NCI-H748 (cell line): ENCODE data around the gene PTPRG.
A peak's percentile ranks its signal among the peaks of the same experiment; 100 is the strongest.
"Not testable (repeated sequence)": the region's sequence is repeated elsewhere in the genome, so short reads cannot be mapped to it uniquely, and the experiment has no call there.

ENCODE experiments used
- DNase-seq: peaks from one replicate; lab custom pipeline; 2025; ENCODE audit not compliant: unreplicated experiment; lab: John Stamatoyannopoulos, UW

PTPRG gene

DNA sequence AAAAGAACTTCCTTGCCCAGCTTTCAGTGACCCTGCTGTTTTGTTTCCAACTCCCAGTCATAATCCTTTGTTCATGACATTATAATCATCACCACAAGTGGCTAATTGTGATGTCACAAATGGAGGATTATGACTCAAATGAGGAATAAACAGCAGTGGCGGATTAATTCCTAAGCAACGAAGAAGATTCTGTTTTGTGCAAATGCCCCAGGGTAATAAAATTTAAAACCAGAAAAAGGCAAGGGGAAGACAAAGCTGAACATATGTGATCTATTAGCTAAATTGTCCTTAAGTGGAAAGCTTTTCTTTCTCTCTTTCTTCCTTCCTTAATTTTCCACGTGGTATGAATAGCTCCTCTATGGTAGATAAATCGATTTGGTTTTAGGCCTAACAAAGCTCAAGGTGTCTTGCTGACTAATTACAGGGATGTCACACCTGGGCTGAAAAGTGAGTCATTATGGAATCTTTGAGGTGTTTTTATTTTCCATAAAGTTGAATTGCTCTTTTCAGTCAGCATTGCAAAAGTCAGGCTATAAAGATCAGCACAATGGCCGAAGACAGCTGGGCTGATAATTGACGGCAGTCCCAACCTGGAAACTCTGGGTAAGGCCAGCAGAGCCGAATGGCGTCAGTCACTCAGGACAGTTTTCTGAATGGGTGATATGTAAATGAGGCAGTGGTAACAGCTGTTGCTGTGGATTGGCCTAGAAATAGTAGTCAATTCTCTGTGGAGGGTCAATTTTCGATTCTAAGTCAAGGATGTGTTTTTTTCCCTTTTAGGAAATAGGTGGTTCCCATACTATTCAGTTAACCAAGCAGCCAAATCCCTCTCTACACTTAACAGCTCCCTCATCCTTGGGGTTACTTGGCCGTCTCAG, 121.5 kb downstream of the PTPRG start:
- DNase-seq, result peak; percentile 94

DNA sequence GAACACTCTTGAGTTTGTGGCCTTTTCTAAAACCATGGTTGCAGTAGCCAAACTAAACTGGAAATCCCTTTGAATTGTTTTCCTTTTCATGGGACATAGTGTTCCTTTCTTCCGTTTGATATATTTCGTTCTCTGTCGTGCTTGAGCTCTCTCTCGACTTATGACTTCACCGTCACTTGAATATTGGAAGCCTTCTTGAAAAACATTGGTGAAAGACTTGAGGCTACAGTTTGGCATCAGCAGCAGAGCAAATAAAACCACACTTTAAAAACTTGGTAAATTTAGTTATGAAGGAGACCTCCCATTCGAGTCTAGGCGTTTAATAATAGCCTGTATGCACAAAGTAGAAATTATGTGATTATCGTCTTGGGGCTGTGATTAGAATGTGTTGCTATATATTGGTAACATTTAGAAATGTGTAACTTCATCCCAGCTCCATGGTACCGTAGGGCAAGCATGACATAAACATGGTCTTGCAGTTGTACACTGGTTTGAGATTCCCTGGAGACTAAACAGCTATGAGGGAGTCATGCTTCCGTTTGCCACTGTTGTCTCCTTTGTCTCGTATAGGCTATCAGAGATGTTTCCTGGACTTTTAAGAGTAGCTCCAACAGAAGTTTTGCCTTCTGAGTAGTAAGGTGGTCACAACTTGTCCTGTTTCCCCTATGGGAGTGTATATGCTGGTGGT, 122.3 kb downstream of the PTPRG start:
- DNase-seq, result no peak

DNA sequence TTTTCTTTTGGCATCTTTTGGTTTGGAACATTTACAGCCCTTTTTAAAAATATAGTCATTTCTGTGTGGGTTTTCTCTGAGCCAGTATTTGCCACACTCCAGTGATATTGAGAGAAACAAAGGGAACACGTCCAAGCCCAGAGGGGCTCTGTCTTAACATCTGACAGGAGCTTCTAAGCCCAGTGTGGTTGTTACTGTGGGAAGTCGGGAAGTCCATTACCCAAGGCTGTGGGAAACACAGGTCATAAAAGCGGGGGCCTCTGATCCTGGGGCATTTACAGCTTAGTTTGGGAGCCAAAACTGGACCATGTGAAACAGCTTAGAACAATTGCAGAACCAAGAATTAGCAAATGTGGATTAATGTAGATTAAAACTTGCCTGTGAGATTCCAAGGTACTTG, 123.0 kb downstream of the PTPRG start:
- no peak for DNase-seq

DNA sequence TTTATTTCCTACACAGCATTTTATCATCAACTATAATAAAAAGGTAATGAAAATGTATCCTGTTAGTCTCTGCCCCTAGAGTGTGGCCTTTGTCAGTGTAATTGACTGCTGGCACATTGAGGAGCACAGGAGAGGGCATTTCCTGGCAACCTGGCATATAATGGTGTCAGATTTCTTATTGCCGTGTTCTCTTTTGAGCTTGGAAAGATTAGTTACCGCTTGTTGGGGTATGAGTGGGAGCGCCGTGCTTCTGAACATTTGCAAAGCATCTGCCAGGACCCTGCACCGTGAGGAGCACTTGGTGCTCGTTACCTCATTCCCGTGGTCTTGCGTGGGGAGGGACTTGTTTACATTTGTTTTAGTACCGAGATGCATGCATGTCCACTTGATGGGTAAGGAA, 124.4 kb downstream of the PTPRG start:
- DNase-seq, result peak; percentile 92

DNA sequence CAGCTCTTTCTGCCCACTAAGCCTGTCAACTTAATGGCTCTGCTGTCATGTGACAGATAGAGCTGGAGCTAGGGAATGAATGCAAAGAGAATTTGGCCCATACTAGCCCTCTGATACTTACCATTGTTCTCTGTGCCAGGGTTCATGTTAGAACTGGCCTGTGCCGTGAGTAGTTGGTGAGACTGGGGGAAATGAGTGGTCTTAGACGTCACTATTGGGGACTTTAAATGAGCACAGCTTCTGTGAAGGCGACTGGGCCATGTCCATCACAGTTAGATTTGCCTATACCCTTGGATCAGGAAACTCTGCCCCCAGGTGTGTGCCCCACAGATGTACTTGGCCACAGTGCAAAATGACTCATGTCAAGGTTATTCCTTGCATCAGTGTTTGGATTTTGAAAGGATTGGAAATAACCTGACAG, 124.9 kb downstream of the PTPRG start:
- no peak for DNase-seq

DNA sequence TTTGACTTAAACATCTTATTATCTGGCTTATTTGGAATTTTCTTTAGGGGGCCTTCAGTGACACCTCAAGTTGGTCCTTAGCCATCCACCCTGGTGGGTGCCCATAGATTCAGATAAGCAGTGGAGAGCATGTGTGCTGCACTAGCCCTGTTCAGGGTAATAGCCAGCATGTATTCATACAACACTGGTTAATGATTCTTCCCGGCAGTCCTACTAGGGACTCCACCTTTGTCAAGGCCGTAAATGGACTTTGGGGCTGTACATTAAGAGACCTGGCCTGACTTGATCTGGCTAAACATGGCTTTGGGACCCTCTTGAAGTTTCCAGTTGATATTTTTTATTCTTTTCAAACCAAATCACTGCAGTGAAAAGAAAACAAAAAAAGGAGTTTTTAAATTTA, 125.8 kb downstream of the PTPRG start:
- DNase-seq, result no peak

DNA sequence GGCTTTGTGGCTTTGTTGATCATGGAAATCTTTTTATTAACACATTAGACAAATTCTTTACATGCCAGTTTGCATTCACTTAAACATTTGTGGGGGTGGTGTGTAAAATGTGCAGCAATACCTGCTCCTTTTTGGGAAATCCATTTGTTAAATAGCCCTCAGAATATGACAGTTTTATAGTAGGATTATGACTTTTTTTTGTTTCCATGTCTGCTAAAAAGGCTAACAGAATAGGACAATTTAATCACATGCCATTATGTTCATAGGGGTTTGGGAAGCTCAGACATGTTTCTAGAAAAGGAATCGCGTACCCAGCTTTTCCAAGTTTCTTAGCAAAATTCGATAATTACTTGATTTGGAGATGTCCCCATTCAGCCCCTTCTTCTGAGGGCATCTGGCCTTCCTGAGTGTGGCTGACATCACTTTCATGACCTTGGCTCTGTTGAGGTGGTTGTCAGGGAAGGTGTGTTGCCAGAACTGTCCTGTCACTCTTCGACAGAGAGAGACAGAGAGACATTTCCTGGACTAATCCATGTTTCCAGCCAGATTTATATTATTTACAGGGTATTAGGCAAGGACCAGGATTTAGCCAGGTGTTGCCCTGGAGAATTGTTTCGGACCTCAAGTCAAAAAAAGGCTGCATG, 126.4 kb downstream of the PTPRG start:
- no peak for DNase-seq

DNA sequence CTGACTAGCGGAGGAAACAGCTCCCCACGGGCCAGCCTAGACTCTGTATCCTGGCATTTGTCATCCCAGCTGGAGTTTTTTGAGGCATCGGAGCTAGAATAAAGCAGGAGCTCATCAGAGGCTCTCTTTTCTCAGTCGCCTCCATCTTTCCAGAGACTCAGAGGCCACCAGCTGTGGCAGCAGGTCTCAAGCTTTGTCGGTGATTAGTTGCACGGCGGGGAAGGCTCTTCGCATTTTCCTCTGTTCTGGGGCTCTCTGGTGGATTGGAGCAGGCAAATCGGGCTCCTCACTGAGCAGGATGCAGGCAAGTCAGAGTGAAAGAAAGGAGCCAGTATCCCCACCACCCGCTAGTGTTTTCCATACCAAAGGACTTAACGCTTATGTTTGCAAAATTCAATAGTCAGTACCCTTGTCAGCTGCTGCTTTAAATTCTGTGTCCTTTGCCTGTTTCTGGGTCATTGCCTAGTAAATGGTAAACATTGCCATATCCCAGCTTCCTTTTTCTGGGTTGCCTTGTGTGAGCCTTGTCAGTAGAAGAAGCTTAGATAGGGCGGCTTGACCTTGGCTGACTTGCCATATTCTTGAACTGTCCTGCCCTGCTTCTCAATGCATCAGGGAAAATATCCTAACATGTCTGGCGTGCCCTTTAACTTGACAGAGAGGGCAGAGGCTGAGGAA, 127.1 kb downstream of the PTPRG start:
- DNase-seq, result no peak

DNA sequence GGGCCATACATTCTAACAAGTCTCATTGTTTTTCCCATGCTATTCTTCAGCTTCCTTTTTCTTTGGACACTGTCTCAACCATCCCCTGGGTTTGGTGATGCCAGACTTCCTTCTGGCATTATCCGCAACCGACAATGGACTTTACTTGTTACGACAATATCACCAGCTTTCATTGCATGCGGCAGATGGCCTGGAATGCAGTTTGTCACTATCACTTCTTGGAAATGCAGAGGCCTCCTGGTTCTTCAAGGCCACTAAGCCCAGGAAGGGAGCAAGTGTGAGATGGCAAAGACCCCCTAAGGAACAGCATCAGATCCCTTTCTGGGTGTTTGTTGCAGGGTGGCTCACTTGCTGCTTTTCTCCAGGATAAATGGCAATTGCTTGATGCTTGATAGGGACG, 128.6 kb downstream of the PTPRG start:
- DNase-seq, result no peak

DNA sequence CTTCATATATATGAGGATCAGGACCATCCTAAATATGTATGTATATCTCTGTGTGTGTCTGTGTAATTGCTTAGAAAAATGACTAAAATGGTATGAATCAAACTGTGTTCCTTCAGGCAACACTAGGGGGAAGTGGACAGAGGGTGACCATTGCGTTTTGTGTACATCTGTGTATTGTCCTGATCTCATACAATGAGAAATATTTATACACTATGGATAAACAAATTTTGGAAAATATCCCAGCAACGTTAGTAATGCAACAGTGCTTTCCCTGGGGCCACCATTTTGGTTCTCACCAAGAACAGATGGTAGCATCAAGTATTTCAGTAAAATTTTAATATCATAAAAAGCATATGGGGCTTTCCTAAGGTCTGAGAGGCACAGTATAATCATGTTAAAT, 130.1 kb downstream of the PTPRG start:
- DNase-seq, result no peak

DNA sequence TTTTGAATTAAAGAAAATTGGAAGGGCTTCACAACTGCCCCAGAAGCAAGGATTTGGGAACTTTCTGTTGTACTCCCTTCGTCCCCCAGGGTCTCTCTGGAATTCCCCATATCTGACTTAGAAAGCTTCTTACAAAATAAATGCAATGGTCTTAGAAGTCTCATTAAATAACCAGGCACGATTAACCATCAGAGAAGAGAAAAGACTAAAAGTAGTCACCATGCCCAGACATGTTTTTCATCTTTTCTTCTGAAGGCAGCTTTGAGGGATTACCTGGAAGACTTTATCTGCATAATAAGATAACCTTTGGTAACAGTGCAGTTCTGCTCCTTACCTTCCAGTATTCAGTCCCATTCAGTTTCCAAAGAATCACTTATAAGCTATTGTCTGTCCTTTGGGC, 135.9 kb downstream of the PTPRG start:
- DNase-seq, result no peak

DNA sequence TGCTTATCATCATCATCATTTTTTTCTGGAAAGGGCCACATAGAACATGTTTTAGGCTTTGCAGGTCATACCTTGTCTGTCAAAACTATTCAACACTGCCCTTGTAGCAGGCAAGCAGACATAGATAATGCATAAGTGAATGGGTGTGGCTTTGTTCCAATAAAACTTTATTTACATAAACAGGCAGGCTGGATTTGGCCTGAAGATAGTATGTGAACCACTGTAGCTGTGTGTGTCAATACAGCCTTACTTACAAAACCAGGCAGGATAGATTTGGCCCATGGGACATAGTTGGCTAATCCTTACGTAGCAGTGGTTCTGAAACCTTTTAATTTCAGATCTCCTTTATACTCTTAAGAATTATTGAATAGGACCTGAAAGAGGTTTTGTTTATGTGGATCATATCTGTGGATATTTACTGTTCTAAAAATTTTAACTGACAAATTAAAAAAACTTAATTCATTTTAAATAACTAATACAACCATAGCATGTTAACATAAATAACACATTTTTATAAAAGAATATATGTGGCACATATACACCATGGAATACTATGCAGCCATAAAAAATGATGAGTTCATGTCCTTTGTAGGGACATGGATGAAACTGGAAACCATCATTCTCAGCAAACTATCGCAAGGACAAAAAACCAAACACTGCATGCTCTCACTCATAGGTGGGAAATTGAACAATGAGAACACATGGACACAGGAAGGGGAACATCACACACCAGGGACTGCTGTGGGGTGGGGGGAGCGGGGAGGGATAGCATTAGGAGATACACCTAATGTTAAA, 137.1 kb downstream of the PTPRG start:
- not testable (repeated sequence) for DNase-seq

DNA sequence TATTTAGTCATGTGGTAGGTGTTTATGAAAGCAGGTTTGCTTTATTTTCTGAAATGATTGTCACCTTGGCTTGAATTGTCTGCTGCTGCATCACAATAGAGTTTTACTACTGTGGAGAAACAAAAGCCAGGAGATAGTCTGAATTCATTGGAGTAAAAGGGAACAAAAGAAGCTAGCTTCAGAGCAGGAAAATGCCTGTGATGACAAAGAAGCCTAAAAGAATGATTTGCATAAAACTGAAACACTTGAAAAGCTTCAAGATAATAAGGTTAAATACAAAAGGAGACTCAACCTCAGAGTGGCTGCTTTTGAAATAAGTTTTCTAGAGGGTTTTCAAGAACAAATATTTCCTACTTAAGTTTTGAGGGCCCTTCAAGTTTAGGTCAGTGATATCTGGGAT, 138.3 kb downstream of the PTPRG start:
- no peak for DNase-seq

DNA sequence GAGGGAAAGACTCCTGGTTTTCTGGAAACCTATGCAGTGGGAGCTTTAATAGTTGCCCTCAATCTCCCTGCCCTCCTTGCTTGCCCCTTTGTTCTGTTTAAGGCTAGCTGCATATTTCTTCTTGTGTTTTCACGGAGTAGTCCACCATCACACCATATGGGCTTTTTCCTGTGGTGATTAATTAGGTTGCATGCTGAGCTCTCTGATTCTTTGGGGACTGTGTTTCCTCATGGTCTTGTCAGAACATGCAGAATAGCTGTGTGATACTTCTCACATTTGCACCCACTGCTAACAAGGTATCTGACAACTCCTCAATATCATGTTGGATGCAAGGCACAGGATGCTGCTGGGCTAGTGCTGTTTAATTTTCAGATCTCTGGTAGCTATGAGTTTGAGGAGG, 139.6 kb downstream of the PTPRG start:
- DNase-seq, result peak; percentile 56

DNA sequence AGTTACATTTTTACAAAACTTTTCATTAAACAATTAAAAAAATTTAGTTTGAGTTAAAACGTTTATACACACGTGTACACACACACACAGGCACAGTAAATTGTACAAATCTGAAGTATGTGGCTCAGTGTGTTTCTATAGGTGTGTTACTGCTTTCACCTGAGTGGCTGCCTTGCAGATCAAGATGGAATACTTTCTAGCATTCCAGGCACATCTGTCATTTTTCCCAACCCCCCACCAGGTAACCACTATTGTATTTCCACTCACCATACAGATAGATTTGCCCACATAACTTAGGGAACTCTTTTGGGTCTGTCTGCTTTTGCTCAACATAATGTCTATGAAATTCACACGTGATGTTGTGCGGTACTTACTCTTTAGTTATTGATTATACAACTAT, 141.1 kb downstream of the PTPRG start:
- no peak for DNase-seq

DNA sequence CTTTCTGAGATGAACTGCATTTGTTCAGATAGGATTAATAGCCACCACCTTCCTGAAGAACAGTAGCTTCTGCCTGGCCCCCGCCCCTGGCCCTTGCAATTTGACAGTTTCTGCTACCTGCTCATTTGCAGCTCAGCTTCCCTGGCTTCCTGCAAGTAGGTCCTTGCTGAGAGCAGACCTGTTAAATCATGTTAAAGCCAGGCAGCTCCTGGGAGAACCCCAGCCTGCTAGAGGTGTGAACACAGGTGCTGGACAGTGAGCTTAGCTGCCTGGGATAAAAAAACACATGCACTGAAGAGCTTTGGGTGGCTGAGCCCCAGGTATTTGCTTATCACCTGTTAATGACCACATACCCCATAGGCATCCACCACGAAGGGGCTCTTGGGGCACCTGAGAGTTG, 143.4 kb downstream of the PTPRG start:
- no peak for DNase-seq

DNA sequence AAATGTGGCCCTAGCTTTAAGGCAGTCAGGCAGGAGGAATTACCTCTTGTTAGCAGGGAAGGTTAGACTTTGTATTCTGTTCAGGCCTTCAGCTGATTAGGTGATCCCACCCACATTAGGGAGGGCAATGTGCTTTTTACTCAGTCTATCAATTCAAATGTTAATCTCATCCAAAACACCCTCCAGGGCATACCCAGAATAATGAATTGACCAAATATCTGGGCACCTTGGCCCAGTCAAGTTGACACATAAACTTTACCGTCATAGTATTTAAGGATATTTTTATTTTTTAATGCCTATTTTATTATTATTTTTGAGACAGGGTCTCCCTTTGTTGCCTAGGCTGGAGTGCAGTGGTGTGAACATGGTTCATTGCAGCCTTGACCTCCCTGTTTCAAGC, 146.1 kb downstream of the PTPRG start:
- DNase-seq, result no peak

DNA sequence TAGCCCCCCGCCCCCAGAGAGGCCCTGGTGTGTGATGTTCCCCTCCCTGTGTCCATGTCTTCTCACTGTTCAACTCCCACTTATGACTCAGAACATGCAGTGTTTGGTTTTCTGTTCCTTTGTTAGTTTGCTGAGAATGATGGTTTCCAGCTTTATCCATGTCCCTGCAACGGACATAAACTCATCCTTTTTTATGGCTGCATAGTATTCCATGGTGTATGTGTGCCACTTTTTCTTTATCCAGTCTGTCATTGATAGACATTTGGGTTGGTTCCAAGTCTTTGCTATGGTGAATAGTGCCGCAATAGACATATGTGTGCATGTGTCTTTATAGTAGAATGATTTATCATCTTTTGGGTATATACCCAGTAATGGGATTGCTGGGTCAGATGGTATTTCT, 149.5 kb downstream of the PTPRG start:
- not testable (repeated sequence) for DNase-seq

DNA sequence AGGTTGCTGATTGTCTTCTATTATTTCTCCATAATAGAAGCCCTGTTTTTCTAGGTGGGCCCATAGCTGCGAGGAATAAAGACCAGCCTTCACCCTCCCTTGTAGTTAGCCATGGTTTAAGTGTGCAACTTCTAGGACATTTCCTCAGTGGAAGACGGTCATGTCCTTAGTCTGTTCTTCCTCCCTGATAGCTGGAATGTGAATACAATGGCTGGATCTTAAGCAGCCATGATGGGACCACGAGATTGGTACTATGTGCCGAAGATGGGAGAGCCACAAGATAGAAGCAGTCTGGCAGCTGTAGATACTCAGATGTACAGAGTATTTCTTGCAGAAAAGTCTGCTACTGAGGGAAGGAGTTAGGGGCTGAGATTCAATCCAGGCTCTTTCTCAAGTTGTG, 152.9 kb downstream of the PTPRG start:
- no peak for DNase-seq

DNA sequence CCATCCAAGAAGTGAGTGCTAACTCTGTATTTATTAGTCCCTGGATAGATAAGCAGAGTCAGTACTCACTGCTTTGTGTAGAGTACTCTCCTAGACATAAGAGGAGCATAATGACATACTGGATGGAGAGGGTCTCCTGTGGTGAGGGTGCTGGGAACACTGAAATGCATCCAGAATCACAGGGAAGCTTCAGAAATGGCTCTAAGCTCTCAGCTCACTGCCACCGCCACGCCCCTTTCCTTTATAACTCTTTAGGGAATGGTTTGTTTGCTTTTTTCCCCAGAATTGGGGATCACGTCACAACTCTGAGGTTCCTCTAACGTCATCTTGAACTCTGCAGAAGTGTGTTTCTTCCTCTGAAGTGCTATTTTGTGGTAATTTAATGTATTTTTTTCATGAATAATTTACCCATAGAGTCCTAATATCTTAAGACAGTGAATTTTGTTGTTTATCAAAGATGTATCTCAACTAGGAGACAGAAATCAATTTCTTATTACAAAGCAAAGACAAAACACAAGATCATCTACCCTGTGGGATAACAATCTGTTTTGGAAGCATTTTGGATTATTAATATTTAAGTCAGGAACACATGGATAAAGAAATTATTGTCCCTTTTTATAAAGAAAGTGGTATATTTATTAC, 154.6 kb downstream of the PTPRG start:
- DNase-seq, result peak; percentile 19
